HG03442 (cell line): ENCODE measurements around the gene SGIP1.

Source experiments
- ATAC-seq: cut with Tn5 transposase; IDR thresholded peaks from one replicate; pipeline ENCODE4 v1.9.1; 2021; ENCODE audit warnings: mild to moderate bottlenecking, moderate library complexity; ENCODE audit not compliant: unreplicated experiment

SGIP1 gene

GRCh38 chr1:66599899-66600737, 66.2 kb downstream of the SGIP1 start:
- ATAC-seq = no peak

- no peak for ATAC-seq
These were observed 71.6 kb downstream of the SGIP1 start for GRCh38 chr1:66605419-66605997.

DNA sequence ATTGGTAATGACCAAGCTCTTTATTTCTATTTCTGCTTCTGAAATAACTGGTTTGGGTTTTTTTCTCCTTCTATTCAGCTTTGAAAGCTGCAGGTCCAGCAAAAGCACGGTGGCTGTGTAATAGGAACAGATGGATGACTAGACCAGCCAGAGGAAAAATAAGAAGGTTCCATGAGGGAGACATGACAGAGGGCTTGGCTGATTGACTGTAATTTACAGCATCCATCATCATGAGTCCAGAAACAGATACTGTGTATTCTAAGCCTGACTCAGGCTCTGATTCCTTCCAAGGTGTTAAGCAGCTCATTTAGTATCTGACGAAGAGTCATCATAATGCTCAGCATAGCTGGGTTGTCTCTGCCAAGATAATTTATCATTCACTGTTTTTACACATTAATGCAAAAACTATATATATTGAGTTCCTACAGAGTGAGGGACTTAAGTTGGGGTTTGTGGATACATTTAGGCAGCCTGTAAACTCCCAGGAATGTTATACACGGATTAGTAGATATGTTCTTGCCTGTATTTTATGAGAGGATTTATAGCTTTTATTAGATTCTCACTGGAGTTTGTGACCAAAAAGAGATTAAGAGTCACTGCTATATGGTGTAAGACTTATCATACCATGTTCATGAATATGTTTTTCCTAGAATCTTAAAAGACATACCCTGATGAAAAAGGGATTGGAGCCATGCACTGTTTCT, 72.6 kb downstream of the SGIP1 start:
- no peak for ATAC-seq

- ATAC-seq = no peak
These were observed 73.5 kb downstream of the SGIP1 start for GRCh38 chr1:66607458-66607857.

DNA sequence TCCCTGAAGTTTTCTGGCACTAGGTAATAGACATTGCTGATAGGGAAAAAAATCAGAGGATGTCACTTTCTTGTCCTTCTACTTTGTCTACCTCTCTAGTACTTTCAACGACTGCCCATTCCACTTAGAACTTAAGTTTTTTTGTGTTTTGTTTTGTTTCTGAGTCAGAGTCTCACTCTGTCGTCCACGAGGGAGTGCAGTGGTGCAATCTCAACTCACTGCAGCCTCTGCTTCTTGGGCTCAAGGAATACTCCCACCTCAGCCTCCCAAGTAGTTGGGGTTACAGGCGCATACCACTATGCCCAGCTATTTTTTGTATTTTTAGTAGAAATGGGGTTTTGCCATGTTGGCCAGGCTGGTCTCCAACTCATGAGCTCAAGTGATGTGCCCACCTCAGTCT, 79.2 kb downstream of the SGIP1 start:
- ATAC-seq = no peak

GRCh38 chr1:66617362-66618184, 83.6 kb downstream of the SGIP1 start:
- no peak for ATAC-seq

DNA sequence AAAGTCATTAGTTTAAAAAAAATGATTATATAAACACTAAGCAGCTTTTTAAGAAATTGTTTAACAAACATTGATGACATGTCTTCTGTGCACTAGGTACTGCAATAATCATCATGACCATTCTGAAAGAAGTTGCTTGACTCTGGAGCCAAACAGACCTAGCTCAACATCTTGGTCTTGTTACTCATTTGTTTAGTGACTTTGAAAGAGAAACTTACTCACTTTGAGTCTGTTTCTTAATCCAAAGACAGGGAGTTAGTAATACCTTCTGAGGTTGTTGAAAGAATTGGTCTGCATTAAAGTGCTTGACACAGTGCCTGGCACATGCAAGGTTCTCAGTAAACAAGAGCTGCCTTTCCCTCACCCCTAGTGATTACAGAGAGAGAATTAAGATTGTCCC, 84.4 kb downstream of the SGIP1 start:
- no peak for ATAC-seq

- no peak for ATAC-seq
These were observed 89.9 kb downstream of the SGIP1 start for GRCh38 chr1:66623812-66624211.

GRCh38 chr1:66624412-66625060, 90.6 kb downstream of the SGIP1 start:
- no peak for ATAC-seq

DNA sequence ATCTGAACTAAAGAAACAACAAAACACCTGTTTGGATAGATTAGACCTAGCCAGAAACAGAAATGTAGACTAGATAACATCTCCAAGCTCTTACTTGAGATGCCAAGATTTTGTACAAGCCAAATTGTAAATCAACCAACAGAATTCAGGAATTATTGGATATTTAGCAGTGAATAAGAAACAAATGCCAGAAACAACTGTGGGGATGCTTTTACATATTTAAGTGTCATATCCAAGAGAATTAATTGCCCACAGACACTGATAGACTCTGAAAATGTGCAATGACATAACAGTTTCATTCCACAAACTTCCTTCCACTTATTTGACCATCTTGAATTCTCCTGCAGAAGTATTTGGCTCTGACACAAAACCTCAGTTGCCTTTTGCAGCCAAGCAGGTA, 92.3 kb downstream of the SGIP1 start:
- no peak for ATAC-seq

GRCh38 chr1:66628926-66629325, 95.0 kb downstream of the SGIP1 start:
- ATAC-seq = no peak

DNA sequence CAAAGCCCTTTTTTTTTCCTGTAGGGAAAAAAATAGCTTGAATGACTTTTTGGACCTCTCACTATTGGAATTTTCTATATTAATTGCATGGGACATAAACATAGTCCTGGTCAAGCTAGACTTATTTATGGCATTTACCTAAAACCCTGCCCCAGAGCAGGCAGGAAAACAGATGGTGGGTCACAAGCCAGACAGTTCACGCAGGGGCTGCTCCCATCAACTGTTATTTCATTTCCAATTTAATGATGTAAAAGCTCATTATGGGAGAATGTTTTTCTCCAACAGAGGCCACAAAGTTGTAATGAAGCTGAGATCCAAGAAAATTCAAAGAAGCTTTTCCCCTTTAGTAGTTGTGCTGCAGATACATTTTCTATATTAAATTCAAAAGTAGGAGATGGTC, 99.2 kb downstream of the SGIP1 start:
- no peak for ATAC-seq

- ATAC-seq = no peak
These were observed 103.2 kb downstream of the SGIP1 start for GRCh38 chr1:66637146-66637545.

DNA sequence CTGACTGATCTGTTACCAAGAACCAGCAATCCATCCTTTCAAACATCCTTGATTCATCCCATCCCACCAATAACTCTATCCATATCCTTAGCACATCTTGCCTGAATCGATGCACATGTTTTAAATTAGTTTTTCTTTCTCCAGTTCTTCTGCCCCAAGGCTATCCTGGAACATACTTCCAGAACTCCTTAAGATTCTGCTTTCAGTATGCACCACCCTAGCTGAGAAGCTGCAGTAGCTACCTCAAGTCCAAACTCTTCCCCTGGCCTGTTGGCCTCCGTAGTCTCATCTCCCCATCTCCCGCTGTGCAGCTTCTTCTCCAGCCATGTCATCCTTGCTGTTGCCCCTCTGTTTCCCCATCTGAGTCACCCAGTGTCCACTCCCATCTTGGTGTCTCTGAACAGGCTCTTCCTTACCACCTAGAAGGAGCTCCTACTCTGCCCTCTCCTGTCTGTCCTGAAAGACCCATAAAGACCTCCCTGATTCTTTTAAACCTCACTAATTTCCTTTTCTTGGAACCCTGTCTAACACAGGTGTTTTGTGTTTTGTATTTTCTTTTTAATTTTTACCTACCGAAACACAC, 108.0 kb downstream of the SGIP1 start:
- no peak for ATAC-seq

- no peak for ATAC-seq
These were observed 109.0 kb downstream of the SGIP1 start for GRCh38 chr1:66642992-66643391.

DNA sequence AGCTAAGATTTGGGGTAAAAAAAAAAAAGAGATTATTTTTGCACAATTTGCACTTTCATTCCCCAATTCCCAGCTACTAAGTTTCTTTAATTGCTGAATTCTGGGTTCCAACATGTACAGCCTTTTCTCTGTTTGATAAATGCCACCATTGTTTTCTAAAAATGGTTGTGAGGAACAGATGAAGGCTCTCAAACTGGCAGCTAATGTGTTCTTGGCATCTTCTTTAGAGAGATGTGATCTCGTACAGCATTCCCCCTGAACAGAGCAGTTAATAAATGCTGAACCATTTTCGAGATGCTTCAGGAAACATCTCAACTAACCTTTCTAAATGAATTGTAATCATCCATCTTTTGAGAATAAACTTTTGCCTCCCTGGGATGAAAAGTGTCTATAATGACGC, 110.4 kb downstream of the SGIP1 start:
- no peak for ATAC-seq

GRCh38 chr1:66648901-66649595, 115.1 kb downstream of the SGIP1 start:
- peak; percentile 85 for ATAC-seq

DNA sequence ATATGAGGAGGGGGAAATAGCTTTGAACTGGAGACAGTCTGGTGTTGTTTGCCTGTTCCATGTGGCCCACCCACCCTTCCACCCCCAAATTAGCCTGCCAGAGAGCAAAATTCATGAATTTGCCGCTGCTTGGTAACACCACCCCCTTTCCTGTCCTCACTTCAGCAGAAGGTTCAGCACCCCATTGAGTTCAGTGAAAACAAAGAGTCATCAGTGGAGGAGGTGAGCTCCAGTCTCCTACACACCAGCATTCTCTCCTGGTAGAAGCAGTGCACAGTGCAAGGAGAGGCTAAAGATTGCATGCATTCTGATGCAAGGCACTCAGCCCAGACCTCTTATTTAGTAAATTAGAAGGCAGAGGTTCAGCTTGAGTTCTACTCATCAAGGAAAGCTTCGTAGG, 118.6 kb downstream of the SGIP1 start:
- ATAC-seq = no peak

GRCh38 chr1:66654643-66655042, 120.7 kb downstream of the SGIP1 start:
- ATAC-seq = no peak

GRCh38 chr1:66671455-66671854, 137.5 kb downstream of the SGIP1 start:
- no peak for ATAC-seq
